K562 (cell line): ENCODE measurements around the gene TENT4B.

ENCODE experiments used
- FIP1L1 ChIP-seq: fragments of 200-400 bp; formaldehyde crosslinking; IDR thresholded peaks from 2 replicates; pipeline ENCODE4 v1.6.1; 2018; ENCODE audit warnings: mild to moderate bottlenecking, low read depth, low read length; ENCODE audit not compliant: poor library complexity, severe bottlenecking
- JUNB ChIP-seq: fragments of 450-650 bp; formaldehyde crosslinking; conservative IDR thresholded peaks from 2 replicates; pipeline ENCODE4 v1.4.0; 2020; ENCODE audit warnings: mild to moderate bottlenecking
- MYC ChIP-seq, 2 experiments: fragments of 250-450 bp in 1 of 2; sonication (Bioruptor Pico) in 1 of 2; IDR thresholded peaks; 2 replicates each; pipeline versions ENCODE4 v1.5.1 to v1.6.1; 2012 to 2021; ENCODE audit warnings: low read depth in 2 of 2, borderline replicate concordance in 1 of 2, improper control_type of control experiment in 1 of 2, low read length in 1 of 2, mild to moderate bottlenecking in 1 of 2, moderate library complexity in 1 of 2
- POLR2AphosphoS2 ChIP-seq: IDR thresholded peaks from 2 replicates; pipeline ENCODE4 v1.6.1; 2012; ENCODE audit warnings: low read length, improper control_type of control experiment
- ZFX ChIP-seq: sonication (generic); formaldehyde crosslinking; IDR thresholded peaks from 2 replicates; pipeline ENCODE4 v1.8.0; 2022; ENCODE audit warnings: mild to moderate bottlenecking, missing genetic modification reagents, moderate library complexity
- TF ChIP-seq, protein P1 (sequence below), 3 experiments: IDR thresholded peaks in 2 of 3; conservative IDR thresholded peaks in 1 of 3; 2 replicates each; pipeline ENCODE4 v1.5.1; 2011 to 2012; ENCODE audit warnings: low read length in 3 of 3, mild to moderate bottlenecking in 3 of 3, control low read depth in 2 of 3, improper control_type of control experiment in 1 of 3, inconsistent platforms in 1 of 3, low read depth in 1 of 3, mixed read lengths in 1 of 3, moderate library complexity in 1 of 3; ENCODE audit not compliant: insufficient read depth in 2 of 3
- TF ChIP-seq, protein P2 (sequence below): sonication (generic); formaldehyde crosslinking; IDR thresholded peaks from 2 replicates; pipeline ENCODE4 v1.8.0; 2022; ENCODE audit warnings: missing genetic modification reagents, mild to moderate bottlenecking, borderline replicate concordance

DNA sequence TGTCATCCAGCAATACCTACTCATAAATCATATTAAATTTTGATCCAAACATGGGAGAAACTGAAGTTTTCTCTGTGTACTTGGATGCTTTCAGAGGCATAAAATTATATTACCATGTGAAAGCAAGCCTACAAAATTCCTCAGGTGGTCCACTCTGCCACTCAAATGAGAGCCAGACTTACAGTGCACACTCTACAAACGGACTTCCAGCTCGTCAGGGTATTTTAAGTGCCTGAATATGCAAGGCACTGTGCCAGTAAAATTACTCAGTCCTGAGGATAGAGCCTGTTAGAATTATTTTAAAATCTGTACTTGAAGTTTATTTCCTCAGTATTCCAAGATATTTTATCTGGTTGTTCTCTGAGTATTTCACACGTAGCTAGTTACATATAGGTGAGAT is 54.5 kb downstream of the TENT4B start:
- TF ChIP-seq, protein P1, sequence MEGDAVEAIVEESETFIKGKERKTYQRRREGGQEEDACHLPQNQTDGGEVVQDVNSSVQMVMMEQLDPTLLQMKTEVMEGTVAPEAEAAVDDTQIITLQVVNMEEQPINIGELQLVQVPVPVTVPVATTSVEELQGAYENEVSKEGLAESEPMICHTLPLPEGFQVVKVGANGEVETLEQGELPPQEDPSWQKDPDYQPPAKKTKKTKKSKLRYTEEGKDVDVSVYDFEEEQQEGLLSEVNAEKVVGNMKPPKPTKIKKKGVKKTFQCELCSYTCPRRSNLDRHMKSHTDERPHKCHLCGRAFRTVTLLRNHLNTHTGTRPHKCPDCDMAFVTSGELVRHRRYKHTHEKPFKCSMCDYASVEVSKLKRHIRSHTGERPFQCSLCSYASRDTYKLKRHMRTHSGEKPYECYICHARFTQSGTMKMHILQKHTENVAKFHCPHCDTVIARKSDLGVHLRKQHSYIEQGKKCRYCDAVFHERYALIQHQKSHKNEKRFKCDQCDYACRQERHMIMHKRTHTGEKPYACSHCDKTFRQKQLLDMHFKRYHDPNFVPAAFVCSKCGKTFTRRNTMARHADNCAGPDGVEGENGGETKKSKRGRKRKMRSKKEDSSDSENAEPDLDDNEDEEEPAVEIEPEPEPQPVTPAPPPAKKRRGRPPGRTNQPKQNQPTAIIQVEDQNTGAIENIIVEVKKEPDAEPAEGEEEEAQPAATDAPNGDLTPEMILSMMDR (IDR thresholded peaks at IDR 0.05 in 2 of 3, conservative IDR thresholded peaks at IDR 0.05 in 1 of 3; ENCODE audit: insufficient read depth in 2 of 3, low read depth in 1 of 3, low read length in 3 of 3) = no peak
- TF ChIP-seq MYC (IDR thresholded peaks at IDR 0.05; ENCODE audit: low read depth, low read length) (no peak), MYC (CRISPR knock-in tag; IDR thresholded peaks at IDR 0.05; ENCODE audit: borderline replicate concordance, low read depth) (no peak), POLR2AphosphoS2 (no peak), FIP1L1 (no peak), ZFX (CRISPR knock-in tag) (no peak), JUNB (CRISPR knock-in tag) (no peak)
- TF ChIP-seq, protein P2, sequence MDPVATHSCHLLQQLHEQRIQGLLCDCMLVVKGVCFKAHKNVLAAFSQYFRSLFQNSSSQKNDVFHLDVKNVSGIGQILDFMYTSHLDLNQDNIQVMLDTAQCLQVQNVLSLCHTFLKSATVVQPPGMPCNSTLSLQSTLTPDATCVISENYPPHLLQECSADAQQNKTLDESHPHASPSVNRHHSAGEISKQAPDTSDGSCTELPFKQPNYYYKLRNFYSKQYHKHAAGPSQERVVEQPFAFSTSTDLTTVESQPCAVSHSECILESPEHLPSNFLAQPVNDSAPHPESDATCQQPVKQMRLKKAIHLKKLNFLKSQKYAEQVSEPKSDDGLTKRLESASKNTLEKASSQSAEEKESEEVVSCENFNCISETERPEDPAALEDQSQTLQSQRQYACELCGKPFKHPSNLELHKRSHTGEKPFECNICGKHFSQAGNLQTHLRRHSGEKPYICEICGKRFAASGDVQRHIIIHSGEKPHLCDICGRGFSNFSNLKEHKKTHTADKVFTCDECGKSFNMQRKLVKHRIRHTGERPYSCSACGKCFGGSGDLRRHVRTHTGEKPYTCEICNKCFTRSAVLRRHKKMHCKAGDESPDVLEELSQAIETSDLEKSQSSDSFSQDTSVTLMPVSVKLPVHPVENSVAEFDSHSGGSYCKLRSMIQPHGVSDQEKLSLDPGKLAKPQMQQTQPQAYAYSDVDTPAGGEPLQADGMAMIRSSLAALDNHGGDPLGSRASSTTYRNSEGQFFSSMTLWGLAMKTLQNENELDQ (CRISPR knock-in tag) = no peak
